CD4-positive, alpha-beta T cell treated with Interleukin-17A for 1 hour (primary cell): ENCODE measurements around the gene ZER1.
A peak's percentile ranks its signal among the peaks of the same experiment; 100 is the strongest.
"Not testable (repeated sequence)": the region's sequence is repeated elsewhere in the genome, so short reads cannot be mapped to it uniquely, and the experiment has no call there.

ENCODE experiments used
- DNase-seq: peaks from one replicate; pipeline ENCODE4 v3.0.0-alpha.2; 2020

ZER1 gene

DNA sequence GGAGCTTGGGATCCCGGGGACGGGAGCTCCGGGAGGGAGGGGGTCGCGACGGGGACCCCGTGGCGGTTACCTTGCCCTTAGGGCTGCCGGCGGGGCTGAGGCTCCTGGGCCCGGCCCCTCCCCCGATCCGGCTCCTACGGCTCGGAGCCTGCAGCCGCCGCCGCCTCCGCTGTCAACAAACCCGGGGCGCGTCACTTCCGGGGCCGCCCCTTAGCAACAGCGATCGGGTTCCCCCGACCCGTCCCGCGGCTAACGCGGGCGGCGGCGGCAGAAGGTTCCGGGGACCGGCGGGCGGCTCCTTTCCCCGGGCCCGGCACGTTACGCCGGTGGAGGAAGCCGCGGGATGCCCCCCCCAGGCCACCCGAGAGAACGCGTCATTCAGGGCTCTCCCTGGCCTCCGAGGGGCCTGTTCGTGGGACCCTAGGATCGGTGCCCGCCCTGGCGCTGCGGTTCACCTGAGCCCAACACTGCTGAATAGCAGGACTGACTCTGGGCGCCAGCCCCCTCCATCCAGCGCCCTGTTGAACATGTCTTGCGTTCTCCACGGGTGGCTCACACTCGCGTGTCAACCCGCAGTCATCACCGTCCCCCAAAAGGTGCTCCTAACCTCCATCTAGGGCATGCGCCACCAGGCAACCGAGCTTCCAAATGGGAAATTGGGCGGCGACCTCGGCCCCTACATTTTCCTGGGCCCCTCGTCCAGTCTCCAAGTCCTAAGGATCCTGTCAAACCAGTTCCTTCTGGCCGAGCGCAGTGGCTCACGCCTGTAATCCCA lies at the start of gene ZER1:
ZER1 (minus strand) TSS at position 183 of the 775 bp plus-strand sequence. CDS start 16,362 bp downstream, outside the sequence.
- DNase-seq: peak; percentile 93

DNA sequence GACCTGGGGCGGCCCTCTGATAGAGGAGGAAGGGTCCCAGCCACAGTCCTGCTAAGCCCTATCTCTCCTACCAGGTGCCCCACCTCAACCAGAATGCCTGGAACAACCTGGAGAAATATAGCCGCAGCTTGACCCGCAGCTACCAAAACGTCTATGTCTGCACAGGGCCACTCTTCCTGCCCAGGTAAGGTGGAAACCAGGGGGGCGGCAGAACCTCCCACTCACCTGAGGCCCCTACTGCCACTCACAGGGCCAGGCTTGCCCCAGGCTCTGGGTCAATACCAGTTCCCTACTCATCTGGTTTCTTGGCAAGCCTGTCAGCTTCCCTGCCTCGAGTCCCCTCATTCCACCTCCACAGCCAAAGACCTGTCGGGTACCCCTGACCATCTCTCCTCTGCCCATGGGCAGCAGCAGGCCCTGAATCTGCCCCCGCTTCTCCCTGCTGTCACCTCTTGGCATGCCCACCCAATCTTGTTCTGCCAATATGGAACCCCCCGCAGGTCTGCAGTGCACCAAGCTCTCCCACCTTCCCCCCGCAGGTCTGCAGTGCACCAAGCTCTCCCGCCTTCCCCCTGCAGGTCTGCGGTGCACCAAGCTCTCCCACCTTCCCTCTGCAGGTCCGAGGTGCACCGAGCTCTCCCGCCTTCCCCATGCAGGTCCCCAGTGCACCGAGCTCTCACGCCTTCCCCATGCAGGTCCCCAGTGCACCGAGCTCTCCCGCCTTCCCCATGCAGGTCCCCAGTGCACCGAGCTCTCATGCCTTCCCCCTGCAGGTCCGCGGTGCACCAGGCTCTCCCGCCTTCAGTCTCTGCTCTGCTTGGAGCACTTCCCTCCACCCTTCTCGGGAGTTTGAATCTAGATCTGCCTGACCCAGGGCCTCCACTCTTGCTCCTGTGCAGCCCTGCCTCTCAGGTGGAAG lies 49.2 kb upstream of the ZER1 start:
- no peak for DNase-seq

- no peak for DNase-seq
Observed at GRCh38 chr9:128819716-128820664, 48.3 kb upstream of the ZER1 start.

DNA sequence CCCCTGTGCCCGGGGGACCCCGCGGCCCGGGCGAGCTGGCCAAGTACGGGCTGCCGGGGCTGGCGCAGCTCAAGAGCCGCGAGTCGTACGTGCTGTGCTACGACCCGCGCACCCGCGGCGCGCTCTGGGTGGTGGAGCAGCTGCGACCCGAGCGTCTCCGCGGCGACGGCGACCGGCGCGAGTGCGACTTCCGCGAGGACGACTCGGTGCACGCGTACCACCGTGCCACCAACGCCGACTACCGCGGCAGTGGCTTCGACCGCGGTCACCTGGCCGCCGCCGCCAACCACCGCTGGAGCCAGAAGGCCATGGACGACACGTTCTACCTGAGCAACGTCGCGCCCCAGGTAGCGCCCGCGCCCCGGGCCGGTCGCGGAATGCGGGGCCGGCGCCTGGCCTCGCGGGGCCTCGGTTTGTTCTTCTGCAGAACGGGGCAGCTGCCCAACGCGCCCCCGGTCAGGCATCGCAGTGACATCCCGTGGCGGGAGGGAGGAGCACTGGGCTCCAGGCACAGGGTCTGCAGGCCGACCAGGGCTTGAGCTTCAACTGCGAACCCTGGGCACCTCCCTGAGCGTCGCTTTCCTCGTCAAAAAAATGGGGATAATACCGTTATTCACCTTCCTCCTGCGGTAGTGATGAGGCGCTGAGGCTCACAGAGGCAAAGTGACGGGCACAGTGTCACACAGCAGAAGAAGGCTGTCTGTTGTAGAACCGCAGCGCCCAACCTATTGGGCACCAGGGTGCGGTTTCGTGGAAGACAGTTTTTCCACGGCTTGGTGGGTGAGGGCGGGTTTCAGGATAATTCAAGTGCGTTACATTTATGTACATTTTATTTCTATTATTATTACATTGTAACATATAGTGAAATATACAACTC lies 47.4 kb upstream of the ZER1 start:
- peak; percentile 30 for DNase-seq

GRCh38 chr9:128818099-128818838 lies 46.5 kb upstream of the ZER1 start, which contains the start of gene ENDOG:
ENDOG (plus strand) TSS chr9:128818500; CDS start chr9:128818685, 185 bp downstream.
- DNase-seq: peak; percentile 97

- DNase-seq: no peak
Observed at GRCh38 chr9:128810873-128811272, 39.1 kb upstream of the ZER1 start.

DNA sequence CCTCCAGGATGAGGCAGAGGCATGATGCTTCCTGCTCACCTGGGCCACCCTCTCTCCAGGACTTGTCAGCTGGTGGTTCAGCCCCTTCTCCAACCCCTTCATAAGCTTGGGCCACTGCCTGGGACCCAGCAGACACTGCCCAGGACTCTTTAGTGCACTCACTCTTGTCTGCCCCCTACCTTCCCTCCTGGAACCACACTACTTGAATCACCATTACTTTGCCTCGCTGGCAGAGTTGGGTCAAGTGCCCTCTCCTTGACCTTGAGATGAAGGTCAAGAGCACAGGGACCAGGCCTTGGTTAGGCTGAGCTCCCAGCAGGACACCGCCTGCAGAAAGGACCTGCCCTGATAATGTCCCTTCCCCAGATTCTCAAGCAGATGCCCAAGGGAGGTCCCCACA lies 38.1 kb upstream of the ZER1 start:
- no peak for DNase-seq

DNA sequence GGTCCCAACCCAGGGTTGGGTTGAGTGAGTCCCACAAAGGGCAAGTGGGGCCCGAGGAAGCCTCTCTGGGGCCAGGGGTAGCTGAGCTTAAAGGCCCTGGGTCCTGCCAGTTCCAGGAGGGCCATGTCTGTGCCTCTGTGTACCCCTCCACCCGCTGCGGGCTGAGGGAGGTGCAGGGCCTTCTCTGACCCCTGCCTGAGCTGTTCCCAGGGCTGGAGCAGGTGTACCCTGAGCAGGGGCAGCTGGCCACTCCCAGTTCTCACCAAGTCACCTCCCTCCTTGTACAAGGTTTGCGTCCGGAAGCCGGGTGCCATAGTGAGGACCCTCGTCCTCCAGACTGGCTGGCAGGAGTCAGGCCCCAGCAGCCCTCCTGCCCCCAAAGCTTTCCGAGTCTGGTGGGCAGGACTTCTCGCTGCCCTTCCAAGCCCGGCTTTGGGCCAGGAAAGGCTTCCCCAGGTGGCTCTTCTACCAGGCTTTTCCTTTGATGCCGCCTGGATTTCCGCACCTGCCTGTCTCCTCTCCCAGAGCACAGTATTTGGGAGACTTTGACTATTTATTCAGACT lies 37.4 kb upstream of the ZER1 start:
- DNase-seq: no peak

DNA sequence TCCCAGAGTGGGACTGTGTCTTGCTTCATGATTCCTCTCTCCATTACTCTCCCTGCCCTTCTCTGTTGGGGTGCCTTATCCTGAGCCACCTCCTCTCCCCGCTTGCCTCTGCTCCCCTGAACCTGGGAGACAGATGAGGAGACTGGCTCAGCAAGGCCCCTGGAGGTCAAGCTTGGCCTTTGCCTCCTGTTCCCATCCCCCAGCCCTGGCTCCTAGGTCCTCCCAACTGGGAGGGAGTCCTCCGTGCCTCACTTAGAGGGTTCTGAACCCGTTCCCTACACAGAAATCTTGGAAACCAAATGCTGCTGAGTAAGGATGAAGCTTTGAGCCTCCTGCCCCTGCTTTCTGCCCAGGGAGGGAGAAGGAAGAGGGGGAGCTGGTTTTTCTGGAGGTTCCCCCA lies 36.8 kb upstream of the ZER1 start:
- DNase-seq: no peak

DNA sequence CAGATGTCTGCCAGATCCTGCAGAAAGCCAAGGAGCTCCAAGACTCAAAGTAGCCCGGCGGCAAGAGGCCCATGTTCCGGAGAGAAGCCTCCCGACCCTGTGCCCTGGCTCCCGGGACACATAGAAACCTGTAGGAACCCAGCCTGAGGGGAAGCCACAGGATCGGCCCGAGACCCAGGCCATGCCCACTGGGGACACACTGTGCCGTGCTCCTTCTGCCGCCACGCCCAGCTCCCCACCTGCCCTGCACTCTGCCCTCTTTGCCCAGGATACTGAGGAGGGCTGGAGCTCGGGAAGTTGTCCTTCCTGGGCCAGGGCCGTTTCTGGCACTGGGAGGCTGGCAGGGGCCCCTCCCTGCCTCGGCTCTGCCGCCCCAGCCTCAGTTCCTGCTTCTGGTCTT lies 36.1 kb upstream of the ZER1 start:
- DNase-seq: no peak

GRCh38 chr9:128805661-128806060 lies 33.9 kb upstream of the ZER1 start:
- no peak for DNase-seq

DNA sequence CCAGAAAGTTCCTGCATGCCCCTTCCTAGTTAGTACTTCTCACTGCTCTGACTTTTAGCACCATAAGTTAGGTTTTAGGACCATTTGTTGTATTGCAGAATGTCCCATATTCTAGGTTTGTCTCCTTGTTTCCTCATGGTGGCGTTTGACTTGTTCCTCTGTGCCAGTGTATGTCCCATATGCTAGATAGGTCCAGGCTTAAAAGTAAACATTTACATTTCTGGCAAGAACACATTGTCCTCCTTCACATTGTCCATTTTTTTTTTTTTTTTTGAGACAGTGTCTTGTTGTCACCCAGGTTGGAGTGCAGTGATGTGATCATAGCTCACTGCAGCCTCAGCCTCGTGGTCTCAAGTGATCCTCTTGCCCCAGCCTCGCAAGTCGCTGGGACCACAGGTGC lies 30.8 kb upstream of the ZER1 start:
- no peak for DNase-seq

DNA sequence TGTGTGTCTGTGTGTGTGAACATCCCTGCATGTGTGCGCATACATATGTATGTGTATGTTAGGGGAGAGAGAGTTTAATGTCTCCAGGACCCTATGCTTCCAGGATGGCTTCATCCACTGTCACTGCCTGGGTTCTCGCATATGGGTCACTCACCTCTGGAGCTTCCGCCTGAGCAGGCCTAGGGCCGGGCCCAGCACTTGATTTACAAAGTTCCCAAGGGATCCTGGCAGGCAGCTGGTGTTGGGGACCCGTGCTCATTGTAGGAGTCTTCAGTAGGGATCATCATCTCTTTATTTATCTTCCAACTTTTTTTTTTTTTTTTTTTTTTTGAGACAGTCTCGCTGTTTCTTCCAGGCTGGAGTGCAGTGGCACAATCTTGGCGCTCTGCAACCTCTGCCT lies 28.3 kb upstream of the ZER1 start:
- no peak for DNase-seq

DNA sequence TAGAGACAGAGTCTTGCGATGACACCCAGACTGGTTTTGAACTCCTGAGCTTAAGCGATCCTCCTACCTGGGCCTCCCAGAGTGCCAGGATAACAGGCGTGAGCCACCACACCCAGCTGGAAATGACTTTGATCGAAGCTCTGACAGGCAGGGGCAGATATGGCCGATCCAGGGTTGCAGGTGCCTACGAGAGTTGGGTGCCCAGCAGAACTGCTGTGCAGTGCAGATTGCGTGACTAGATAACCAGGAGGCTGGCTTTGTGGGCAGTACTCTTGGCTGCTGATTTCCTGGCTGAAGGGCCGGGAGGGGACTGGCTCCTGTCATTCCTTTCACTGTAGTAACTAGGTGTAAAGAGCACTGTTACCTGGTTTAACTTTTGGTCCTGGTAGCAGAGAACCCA lies 27.2 kb upstream of the ZER1 start:
- no peak for DNase-seq

DNA sequence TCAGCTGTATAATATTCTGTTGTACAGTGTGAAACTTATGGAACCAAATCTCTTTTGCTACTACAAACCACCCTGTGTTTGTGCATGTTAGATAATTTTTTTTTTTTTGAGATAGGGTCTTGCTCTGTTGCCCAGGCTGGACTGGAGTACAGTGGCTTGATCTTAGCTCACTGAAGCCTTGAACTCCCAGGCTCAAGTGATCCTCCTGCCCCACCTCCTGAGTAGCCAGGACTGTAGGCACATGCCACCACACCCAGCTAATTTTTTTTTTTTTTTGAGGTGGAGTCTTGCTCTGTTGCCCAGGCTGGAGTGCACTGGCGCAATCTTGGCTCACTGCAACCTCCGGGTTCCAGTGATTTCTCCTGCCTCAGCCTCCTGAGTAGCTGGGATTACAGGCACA lies 23.2 kb upstream of the ZER1 start:
- not testable (repeated sequence) for DNase-seq

DNA sequence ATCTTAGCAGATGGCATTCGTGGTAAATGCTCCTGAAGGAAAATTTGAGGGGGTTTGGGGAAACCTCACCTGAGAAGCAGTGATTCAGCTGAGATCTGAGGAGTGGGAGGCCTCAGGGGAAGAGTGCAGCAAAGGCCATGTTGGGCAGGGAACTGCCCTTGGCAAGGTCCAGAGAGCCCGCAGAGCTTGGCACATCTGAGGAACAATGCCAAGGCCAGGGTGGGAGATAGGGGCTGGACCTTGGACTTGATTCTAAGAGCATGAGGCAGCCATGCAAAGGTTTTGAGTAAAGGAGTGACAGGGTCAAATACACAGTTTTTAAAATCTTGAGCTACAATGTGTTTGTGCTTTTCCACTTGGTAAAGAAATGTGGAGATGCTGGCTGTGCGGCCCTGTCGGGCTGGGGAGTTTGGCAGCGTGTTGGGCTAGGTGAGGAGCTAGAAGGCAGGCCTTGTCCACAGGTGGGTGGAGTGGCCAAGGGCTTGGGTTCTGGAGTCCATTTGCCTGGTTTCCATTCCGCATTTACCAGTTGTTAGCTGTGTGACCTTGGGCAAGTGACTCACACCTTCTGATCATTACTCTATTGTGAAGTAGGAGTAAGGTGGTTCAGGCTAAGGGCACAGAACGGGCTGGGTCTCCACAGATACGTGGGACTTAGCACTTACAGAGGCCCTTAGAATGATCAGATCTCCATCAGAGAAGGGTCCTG lies 21.4 kb upstream of the ZER1 start:
- DNase-seq: no peak

- no peak for DNase-seq
Observed at GRCh38 chr9:128792134-128792533, 20.4 kb upstream of the ZER1 start.

DNA sequence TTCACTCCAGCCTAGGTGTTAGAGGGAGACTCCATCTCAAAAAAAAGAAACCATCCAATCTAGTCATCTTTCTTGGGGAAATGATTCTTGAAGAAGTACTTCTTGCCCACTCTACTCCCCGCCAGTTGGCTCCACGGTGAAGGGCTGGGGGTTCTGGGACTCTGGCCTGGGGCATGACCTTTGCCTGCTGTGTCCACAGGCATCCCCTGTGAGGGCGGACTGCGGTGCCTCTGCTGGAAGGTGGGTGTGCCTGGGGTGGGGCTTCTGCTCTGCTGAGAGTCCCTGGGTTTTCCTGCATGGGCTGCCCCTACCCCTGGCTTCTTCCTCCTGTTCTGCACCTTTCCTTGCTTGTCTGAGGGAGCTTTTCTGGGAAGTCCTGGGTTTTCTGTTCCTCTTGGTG lies 18.8 kb upstream of the ZER1 start:
- no peak for DNase-seq

DNA sequence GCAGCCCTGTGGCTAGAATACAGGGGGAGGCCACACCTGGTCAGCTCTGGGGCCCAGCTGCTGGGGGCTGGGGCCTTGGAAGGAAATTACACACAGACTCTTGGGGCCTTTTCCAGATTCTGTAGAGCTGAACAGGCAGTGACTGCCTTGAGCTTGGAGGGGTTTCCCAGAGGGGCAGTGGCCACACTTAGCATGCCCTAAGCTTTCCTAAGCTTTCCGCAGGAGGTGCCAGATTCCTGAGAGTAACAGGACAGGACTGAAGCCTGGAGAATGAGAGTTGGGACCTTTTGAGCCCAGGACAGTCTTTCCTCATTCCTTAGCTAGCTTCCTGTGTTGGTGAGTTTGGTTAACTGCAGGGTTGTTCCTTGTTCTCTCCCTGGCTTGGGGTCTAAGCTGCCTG lies 16.7 kb upstream of the ZER1 start:
- DNase-seq: no peak

GRCh38 chr9:128787659-128788058 lies 15.9 kb upstream of the ZER1 start:
- no peak for DNase-seq
